ENCODE results near the gene KCNQ2. TPM values are rescaled to one million over a fixed set of nuclear protein-coding genes. Genes with fewer than 3 reads are reported as not detected.

The KCNQ2 gene
- total and polyA plus RNA-seq, 12 donors = 0.03 to 3.8 (median 1.4) TPM; not detected in 7

GRCh38 chr20:63376283-63377250, 95.9 kb downstream of the KCNQ2 start:
- DNase-seq (no peak), ATAC-seq (no peak)
- no peak overlapping the region for H3K27ac ChIP-seq
- WGBS, 2 donors = 56 to 67% methylated on average over 31 of the region's 31 CpGs
- peaks cover 7 to 80% (median 65%) of the 10 kb centered on the region in 7 donors for H3K27me3 ChIP-seq
- no peak for TF ChIP-seq CTCF (IDR thresholded peaks at IDR 0.05)
- no peaks in the 10 kb centered on the region for H3K9me3 ChIP-seq
- peaks cover 0 to under 1% (median 0%) of the 10 kb centered on the region in 9 donors for H3K4me1 ChIP-seq
- H3K4me3 ChIP-seq = no peak overlapping the region
- no peaks in the 10 kb centered on the region for H3K36me3 ChIP-seq
- intact Hi-C loops (cut with DNase I) = no loop called here

- intact Hi-C loops (cut with DNase I) = no loop called here
- DNase-seq (peak in 1 of 2 donors; percentile 6), ATAC-seq (no peak)
- 85 to 91% methylated on average over 3 of the region's 3 CpGs for WGBS, 2 donors
- no peak for TF ChIP-seq CTCF (IDR thresholded peaks at IDR 0.05)
- peaks cover 7 to 81% (median 64%) of the 10 kb centered on the region in 7 donors for H3K27me3 ChIP-seq
- H3K4me1 ChIP-seq = peaks cover 4 to 12% (median 8%) of the 10 kb centered on the region in 9 donors
- H3K36me3 ChIP-seq = no peaks in the 10 kb centered on the region
- H3K27ac ChIP-seq = no peak overlapping the region
- no peaks in the 10 kb centered on the region for H3K9me3 ChIP-seq
- H3K4me3 ChIP-seq = no peak overlapping the region
Observed at GRCh38 chr20:63375438-63375837, 97.0 kb downstream of the KCNQ2 start.

- Histone ChIP-seq H3K27me3 (peaks cover 7 to 78% (median 62%) of the 10 kb centered on the region in 7 donors), H3K9me3 (no peaks in the 10 kb centered on the region), H3K36me3 (no peaks in the 10 kb centered on the region), H3K4me3 (no peak overlapping the region), H3K27ac (no peak overlapping the region), H3K4me1 (peaks cover 4 to 15% (median 10%) of the 10 kb centered on the region in 9 donors)
- intact Hi-C loops (cut with DNase I) = no loop called here
- DNase-seq (peak in 1 of 2 donors; percentile 7), ATAC-seq (no peak)
- 60 to 66% methylated on average over 12 of the region's 12 CpGs for WGBS, 2 donors
- no peak for TF ChIP-seq CTCF (IDR thresholded peaks at IDR 0.05)
Observed at GRCh38 chr20:63374504-63374903, 98.0 kb downstream of the KCNQ2 start.

GRCh38 chr20:63373996-63374395, 98.5 kb downstream of the KCNQ2 start:
- WGBS, 2 donors = 86% methylated on average over 19 of the region's 19 CpGs
- TF ChIP-seq CTCF (IDR thresholded peaks at IDR 0.05) = no peak
- intact Hi-C loops (cut with DNase I) = no loop called here

More at GRCh38 chr20:63373996-63374395, 98.5 kb downstream of the KCNQ2 start:
- H3K9me3 ChIP-seq = no peaks in the 10 kb centered on the region
- no peaks in the 10 kb centered on the region for H3K36me3 ChIP-seq
- no peak overlapping the region for H3K27ac ChIP-seq
- H3K4me3 ChIP-seq = no peak overlapping the region
- DNase-seq (peak in 1 of 2 donors; percentile 6), ATAC-seq (no peak)
- H3K4me1 ChIP-seq = peaks cover 4 to 15% (median 10%) of the 10 kb centered on the region in 9 donors
- H3K27me3 ChIP-seq = peaks cover 7 to 75% (median 60%) of the 10 kb centered on the region in 7 donors

Measured in heart right ventricle (tissue), 16 donors.